ENCODE measurements around the gene CMTM5.
"Not testable (repeated sequence)": the region's sequence is repeated elsewhere in the genome, so short reads cannot be mapped to it uniquely, and the experiment has no call there.

The CMTM5 gene

DNA sequence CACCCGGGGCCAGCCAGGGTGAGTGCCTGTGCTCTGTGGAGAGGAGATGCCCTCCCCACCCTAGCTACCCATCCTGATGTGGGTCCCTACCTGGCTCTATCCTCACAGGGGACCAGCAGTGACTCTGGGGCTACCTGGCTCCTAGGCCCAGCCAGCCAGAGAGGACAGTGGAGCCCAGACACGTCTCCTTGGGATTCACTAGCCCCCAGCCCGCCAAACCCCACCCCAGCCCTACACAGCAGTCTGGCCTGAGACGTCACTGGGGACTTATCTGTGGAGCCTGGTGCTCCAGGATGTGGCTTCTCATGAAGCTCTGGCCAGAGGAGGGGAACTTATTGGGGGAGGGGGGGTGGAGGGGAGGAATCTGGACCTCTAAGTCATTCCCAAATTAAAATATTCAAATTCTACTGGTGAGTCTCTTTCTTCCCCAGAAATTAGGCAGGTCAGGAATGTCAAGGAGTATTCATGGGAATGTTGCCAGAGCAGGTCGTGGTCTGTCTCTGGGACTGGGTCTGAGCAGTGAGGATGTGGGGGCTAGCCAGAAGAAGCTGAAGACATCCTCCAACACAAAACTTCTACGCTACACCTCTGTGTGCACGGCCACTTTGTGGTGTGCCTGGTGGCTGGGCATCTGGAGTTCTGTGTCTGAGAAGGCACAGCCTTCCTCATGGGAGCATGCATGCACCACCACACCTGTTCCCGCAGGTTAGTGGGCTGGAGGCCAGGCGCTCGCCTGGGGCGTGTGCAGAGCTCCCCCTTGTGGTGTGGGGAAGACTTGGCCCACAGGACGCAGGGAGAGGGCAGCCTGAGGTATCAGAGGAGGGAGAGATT is 2.7 kb downstream of the CMTM5 start:
- DNase-seq: peak; percentile 100

DNA sequence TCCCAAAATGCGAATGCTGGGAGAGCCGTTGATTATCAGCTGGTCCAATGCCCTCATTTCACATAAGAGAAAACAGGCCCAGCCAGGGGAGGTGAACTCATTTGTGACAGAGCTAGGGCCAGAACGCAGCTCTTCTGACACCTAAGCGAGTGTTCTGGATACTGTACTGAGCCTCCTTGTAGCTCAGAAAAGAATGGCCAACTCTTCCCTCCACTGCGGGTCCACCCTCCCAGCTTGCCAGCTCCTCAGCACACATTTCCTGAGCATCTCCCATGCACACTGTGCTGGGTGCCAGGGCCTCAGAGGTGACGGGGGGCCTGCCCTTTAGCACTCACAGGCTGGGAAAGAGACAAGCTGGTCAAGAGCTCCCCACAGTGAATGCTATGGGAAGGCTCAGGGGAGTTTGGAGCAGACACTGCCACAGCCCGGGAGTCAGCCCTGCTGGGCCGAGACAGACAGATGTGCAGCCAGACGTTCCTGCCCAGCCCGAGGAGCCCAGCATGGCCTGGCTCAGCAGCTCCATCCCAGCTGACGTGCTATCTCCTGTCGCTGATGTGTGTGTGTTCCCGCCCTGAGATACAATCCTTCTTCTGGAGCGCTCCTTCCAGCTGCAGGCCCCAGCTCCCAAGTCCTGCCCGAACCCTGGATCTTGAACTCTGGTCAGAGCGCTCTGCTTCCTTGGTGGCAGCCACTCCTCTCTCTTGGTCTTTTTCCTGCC is 3.5 kb downstream of the CMTM5 start:
- no peak for DNase-seq

DNA sequence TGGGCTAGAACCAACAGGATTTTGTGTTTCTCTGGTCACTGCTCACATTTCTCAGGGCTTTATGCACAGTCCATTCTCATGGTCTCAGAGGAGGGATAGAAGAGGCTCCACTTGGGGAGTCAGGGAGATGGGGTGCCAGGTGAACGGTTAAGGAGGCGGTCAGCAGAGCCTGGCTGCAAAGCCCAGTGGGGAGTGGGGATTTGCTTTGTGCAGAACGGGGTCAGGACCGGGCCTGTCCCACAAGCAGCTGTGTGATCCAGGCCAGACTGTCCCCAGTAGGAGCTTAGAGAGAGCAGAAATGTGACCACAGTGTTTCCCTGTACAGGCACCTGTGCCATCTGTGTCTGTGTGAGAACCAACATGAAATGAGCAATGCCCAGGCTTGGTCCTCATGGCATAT is 4.1 kb downstream of the CMTM5 start:
- no peak for DNase-seq

DNA sequence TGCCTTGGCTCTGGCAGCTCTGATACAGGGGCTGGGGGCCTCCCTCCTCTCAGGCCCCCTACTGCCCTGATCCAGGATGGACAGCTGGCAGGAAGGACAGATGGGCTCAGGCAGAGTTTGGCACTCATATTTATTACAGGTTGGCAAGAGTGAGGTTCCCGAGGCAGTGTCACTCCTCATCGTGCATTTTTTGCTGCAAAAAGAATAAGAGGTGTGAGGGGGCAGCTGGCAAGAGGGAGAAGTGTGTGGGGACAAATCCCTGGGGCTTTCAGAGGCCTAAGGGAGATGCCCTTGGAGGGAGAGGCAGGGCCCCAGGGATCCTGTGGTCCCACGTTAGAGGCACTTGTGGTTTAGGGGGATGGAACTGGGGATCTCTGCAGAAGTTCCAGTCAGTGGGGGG is 5.0 kb downstream of the CMTM5 start:
- DNase-seq: no peak

DNA sequence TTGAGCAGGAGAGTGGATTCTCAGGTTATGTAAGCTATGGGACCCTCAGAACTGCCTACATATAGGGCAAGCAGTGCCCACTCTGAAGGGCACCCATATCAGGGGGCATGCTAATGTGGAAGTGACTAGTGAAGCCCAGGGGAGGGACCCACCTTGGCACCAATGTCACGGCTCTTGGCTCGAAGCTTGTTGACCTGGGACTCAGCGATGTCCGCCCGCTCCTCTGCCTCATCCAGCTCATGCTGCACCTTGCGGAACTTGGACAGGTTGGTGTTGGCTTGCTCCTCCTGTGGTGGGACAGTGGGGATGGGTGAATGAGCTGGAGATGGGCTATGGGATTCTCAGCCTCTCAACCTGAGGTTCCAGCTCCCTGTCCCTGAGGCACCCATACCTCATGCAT is 5.4 kb downstream of the CMTM5 start:
- DNase-seq: no peak

DNA sequence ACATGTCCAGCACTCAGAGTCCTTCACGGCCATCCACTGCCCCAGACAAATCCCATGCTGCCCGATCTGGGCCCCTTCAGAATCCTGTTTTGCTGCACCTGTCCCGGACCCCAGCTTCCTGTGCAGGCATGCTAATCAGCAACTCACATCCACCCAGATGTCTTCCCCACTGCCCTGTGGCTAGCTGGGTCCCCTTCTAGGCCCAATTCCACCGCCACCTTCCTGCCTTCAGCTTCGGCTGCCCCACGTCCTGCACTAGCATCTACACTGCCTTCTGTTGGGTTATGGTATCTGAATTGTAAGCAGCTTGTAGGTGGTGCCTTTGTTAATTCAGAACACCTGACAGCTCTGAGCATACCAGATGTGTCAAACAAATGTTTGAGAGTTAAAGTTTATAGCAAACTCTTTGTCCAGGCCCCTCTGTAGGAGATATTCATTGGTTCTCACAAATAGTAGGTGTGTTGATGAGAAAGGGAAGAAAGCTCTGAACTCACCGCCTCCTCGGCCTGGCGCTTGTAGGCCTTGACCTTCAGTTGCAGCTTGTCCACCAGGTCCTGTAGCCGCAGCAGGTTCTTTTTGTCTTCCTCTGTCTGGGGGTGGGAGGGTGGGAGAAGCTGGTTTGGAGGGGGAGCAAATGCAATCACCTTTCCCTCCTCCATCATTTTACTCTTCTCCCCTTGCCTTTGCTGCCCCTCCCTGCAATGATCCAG is 6.0 kb downstream of the CMTM5 start:
- no peak for DNase-seq

DNA sequence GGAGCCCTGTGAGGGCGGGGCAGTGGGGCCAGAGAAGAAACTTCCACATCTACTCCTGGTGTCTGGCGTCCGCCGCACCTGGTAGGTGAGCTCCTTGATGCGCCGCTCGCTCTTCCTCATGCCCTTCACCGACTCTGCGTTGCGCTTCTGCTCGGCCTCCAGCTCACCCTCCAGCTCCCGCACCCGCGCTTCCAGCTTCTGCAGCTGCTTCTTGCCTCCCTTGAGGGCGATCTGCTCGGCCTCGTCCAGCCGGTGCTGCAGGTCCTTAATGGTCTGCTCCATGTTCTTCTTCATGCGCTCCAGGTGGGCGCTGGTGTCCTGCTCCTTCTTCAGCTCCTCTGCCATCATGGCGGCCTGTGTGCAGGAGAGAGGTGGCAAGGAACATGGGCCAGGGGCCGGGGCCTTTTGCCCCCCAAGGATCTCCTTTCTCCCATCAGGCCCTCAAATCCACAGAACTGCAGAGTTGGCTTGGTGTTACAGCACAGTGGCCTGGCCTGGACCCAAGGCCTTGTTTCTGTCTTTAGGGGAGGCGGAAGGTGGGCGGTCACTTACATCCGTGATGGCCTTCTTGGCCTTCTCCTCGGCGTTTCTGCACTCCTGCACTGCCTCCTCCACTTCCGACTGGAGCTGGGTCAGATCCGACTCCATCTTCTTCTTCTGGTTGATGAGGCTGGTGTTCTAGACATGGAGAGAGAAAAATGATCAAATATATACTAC is 7.7 kb downstream of the CMTM5 start:
- no peak for DNase-seq

DNA sequence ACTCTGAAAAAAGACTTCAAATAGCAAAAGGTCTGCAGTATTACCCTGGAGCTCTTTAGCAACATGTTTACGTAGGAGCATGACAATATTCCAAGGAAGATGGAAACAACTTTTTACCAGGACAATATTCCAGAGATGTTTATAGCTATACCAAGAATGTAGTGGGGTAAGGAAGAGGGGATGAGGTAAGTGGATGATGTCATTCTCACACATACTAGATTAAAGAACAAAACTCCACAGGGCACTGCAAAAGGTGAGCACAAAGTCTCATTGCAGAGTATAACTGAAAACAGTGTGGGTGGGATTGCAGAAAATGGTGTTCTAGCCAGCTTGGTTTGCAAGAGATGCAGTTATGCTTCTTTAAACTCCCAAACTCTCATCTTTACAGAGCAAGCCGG is 8.4 kb downstream of the CMTM5 start:
- DNase-seq: no peak

DNA sequence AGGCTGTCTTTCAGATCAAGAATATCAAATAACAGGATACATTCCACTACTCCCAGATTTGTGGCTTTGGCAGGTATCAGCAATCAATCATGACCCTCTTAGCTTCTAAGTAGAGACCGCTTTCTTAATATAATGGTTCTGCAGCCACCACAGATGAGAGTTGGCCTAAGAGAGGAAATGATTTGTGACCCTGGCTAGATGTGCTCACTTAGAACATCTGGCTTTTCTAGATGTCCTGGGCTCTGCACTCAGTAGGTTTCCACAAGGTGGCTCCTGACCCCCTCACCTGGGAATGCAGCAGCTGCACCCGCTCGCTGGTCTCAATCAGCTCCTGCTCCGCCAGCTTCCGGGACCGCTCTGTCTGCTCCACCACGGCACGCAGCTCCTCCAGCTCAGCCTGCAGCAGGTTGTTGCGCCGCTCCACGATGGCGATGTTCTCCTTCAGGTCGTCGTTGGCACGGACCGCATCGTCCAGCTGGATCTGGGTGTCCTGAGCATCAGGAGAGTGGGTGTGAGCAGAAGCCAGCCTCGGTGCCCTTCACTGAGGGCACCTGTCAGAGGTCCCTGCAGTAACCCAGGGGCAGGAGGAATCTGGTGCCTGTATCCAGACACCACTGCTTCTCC is 8.9 kb downstream of the CMTM5 start:
- no peak for DNase-seq

DNA sequence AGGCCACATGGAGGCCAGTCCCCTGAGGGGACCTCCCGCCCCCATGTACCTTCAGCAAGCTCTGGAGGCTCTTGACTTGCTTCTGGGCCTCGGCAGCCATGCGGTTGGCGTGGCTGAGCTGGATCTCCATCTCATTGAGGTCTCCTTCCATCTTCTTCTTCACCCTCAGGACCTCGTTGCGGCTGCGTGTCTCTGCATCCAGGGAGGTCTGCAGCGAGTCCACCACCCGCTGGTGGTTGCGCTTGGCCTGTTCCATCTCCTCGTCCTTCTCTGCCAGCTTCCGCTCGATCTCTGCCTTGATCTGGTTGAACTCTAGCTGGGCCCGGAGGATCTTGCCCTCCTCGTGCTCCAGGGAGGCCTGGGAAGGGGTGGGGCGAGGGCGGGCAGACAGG is 9.4 kb downstream of the CMTM5 start:
- not testable (repeated sequence) for DNase-seq

DNA sequence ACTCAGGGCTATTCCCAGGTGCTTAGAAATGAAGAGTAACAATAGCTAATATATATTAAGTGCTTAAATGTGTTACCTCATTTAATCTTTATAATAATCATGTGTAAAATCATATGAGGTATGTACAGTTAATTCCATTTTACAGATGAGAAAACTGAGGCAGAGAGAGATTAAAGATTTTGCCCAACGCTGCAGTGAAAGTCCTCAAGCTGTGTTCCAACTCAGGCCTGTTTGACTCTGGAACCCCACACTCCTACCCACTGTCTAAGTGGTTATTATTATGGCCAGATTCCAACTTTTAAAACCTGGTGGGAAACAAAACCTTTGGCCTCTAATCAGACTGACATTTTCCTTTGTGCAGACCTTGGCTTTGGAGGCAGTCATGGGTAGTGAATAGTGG is 10.2 kb downstream of the CMTM5 start:
- DNase-seq: no peak

DNA sequence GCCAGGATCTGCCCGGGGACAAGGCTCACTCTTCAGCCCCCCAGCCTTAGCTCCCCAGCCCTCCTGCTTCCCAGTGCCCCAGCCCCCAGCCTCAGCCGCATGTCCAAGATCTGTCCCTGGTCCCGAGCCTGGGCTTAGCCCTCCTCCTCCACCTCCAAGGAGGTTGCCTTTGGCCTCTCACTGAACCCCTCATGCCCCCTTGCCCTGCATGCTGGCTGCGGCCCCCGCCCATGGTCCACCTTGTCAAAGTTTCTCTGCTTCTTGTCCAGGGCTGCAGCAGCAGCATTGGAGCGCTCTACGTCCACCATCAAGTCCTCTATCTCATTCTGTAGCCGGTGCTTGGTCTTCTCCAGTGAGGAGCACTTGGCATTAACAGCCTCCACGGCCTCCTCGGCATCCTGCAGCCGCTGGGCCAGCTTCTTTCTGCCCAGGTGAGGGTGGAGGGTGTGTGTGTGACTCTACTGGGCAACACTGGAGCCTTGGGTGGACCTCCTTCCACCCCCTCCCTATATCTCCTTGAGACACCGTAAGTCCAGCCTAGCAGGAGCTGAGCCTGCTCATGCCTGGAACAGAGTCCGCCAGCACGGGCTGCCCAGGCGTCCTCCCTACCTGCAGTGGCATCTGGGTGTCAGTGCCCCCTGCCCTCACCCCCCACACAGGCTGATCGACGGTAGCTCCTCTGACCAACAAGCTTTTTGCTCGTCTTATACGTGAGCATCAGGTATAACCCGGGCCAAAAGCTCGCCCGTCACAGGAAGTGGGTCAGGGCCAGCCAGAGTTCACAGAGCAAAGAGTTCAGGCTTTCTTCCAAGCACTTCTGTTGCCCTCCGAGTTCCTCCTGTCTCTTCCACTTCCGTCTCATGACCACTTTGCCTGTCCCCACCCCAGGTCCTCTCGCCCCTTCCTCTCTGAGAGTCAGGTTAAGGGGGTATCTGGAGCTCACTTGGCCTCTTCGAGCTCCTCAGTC is 11.4 kb downstream of the CMTM5 start:
- no peak for DNase-seq

DNA sequence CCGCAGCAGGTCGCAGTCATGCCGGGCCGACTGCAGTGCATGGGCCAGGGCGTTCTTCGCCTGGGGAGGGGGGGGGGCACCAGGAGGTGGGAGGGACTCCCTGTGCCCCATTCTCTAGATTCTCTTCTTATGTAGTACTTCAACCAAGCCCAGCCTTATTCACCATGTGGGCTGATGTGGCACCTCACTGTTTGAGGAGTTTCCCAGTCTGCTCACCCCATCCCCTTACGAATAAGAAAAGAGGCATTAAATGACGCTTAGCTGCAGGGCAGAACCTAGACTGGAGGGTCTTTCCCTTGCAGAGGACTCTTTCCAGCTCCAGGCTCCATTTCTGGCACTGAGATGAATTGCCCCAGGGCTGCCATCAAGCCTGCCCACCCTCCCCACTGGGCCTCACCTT is 12.2 kb downstream of the CMTM5 start:
- no peak for DNase-seq

DNA sequence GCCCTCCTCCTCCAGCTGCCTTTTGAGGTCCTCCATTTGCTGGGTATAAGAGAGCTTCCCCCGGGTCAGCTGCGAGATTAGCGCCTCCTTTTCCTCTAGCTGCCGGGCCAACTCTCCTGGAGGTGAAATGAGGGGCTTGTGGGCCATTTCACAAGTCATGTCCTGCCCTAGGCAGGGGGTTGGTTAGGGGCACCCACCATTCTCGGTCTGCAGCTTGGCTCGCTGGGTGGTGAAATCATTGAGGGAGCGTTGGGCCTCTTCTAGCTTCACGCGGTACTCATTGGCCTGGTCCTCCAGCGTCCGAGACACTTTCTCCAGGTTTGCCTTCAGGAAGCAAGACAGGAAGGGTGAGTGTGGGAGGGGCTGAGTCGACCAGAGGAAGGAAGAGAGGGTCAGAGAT is 12.6 kb downstream of the CMTM5 start:
- no peak for DNase-seq

DNA sequence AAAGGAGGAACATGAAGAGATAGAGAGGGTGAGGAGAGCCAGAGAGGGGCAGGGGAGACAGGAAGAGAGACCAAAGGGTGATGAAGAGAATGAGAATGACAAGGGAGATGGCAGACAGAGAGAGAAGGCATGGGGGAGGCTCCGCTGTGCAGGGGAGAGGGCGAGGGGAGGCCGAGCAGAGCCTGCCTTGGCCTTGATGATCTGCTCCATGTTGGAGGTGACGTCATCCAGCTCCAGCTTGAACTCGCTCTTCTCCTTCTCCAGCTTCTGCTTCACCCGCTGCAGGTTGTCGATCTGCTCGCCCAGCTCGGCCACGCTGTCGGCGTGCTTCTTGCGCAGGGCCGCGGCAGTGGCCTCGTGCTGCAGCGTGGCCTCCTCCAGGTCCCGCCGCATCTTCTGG is 13.0 kb downstream of the CMTM5 start:
- DNase-seq: not testable (repeated sequence)

DNA sequence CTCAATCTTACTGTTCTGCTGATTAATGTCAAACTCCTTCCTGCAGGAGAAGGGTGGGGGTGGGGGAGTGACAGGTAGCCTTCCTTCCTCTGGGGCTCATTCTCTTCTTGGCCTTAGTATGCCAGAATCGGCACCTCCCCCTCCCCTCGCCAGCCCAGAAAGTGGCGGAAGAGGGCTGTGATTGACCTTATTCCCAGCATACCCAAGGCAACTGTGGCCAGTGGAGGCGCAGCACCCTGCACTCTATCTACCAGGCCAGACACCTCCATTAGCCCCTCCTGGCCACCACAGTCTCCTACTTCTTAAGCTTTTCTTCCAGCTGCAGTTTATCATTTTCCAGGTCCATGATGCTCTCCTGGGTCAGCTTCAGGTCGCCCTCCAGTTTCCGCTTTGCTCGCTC is 15.8 kb downstream of the CMTM5 start:
- no peak for DNase-seq

DNA sequence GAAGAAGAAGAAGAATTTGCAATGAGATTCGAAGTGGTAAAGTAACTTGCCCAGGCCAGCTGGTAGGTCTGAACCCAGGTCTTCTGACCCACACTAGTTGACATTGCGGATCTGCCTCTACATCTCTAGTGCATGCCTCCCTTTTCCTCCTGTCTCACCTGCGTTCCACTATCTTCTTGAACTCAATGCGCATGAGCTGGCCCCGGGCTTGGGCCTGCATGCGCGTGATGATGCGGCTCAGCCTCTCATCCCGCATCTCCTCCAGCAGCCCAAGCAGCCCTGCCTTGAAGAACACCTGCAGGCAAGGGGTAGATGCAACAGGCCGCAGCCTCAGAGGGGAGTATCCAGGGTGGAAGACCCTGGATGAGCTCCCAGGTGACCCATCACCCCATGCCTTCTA is 19.3 kb downstream of the CMTM5 start:
- no peak for DNase-seq

DNA sequence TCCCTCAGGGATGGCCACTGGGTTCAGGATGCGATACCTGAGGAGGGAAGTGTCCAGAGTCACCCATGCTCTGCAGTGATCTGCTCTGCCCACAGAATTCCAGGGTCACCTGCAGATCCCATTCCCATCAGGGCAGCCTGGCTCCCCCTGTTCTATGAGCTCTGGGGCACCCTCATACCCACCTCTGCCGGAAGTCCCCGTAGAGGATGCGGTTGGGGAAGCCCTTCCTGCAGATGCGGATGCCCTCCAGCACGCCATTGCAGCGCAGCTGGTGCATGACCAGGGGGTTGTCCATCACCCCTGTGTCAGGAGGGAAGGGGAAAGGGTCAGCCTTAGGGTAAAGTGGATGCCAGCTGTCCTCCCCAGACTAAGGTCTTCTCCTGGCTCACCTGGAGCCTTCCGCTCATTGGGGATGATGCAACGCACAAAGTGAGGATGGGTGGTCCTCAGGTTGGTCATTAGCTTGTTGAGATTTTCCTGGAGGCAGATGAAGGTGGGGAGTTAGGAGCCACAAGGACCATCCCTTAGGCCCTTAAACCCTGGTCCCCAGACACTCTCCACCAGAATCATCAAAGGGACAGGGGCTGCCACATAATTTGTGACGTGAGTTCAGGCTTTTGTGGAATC is 20.0 kb downstream of the CMTM5 start:
- DNase-seq: no peak

DNA sequence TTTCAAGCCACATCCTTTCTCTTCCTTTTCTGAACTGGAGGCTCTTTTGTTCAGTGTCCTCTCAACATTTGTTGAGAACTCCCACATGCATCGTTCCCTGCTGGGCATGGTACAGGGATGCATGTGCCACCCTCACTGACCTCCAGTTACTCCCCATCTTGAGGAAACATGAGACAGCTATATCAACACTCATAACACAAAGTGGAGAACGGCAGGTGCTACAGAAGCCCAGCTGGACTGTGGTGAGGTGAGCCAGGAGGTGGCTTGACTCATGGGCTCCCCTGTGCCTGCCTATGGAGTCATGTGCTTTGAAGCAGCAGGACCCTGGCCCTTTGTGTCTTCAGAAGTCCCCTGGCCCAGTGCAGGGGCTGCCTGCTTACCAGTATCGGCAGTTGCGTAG is 21.5 kb downstream of the CMTM5 start:
- DNase-seq: peak; percentile 100

DNA sequence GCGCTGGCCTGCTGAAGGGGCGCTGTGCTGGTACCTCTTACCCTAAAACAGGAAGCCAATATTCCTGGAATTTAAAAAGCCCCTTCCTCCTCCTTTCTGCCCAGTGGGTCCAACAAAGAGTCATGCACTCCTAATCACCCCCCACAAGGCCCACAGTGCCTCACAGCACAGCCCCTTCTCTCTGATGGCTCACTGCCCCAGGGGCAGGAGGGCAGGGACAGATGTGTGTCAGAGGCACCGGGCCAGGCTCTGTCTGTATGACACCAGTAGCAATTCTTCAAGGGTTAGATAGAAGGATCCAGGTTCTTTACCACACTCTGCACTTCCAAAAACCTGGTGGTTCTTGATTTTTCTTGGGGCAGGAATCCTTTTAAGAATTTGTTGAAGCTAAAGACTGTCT is 22.3 kb downstream of the CMTM5 start:
- DNase-seq: peak; percentile 75

DNA sequence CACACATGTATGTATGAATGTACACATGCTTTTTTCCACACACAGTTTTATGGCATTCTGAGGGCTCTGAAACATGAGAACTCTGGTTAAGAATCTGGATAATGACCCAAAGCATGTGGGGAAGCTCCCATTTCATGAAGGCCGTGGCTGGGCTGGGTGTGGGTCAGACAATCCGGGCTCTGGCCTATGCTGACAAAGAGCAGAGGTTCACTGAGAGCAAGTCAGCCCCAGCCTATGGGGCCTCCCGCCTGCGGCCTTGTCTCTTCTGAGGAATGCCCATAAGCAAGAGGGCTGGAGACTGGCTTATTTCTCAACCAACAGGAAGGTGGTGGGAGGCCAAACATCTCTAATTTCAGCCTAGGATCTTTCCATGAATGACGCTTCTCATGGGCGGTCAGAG is 22.7 kb downstream of the CMTM5 start:
- DNase-seq: peak; percentile 60
